ENCODE data around the gene CDKL5. TPM values are rescaled to one million over a fixed set of nuclear protein-coding genes. Genes with fewer than 3 reads are reported as not detected.

CDKL5 gene
- total RNA-seq, 1 experiment from 2014 or later: 4.2 TPM

GRCh38 chrX:18596096-18596495 lies 170.7 kb downstream of the CDKL5 start:
- no peaks in the 10 kb centered on the region for H4K20me1 ChIP-seq (ENCODE audit: insufficient read depth)
- no peaks in the 10 kb centered on the region for H3F3A ChIP-seq (ENCODE audit: insufficient read depth, low read depth)
- H3K4me3 ChIP-seq: no peak overlapping the region
- BruUV-seq (replicated peaks): no TSS peak
- intact Hi-C loops (cut with micrococcal nuclease; ENCODE audit: unreplicated experiment): no loop called here
- no peaks in the 10 kb centered on the region for H3K27me3 ChIP-seq (ENCODE audit: insufficient read depth, low read depth)
- H3K27ac ChIP-seq: no peak overlapping the region
- no peak for TF ChIP-seq CTCF (conservative IDR thresholded peaks at IDR 0.05)
- ChIA-PET POLR2A (ENCODE audit: unreplicated experiment) (no interaction called here), CTCF (no interaction called here)
- no peaks in the 10 kb centered on the region for H3K9me2 ChIP-seq (ENCODE audit: insufficient read depth)
- H3K4me2 ChIP-seq: no peak overlapping the region
- H3K36me3 ChIP-seq (ENCODE audit: low read depth): no peaks in the 10 kb centered on the region
- no peak overlapping the region for H2AFZ ChIP-seq
- no peak for DNase-seq
- no peaks in the 10 kb centered on the region for H3K4me1 ChIP-seq (replicated peaks; ENCODE audit: insufficient read depth)
- H3K9me3 ChIP-seq (ENCODE audit: insufficient read depth, low read depth): no peaks in the 10 kb centered on the region
- H3K79me2 ChIP-seq (ENCODE audit: low read depth): no peaks in the 10 kb centered on the region

GRCh38 chrX:18598413-18598812 lies 173.0 kb downstream of the CDKL5 start:
- Histone ChIP-seq H3F3A (ENCODE audit: insufficient read depth, low read depth) (no peaks in the 10 kb centered on the region), H4K20me1 (ENCODE audit: insufficient read depth) (no peaks in the 10 kb centered on the region), H3K4me2 (no peak overlapping the region), H3K79me2 (ENCODE audit: low read depth) (no peaks in the 10 kb centered on the region), H3K4me3 (no peak overlapping the region), H2AFZ (no peak overlapping the region), H3K27ac (no peak overlapping the region), H3K36me3 (ENCODE audit: low read depth) (no peaks in the 10 kb centered on the region), H3K4me1 (replicated peaks; ENCODE audit: insufficient read depth) (no peaks in the 10 kb centered on the region), H3K9me3 (ENCODE audit: insufficient read depth, low read depth) (no peaks in the 10 kb centered on the region), H3K27me3 (ENCODE audit: insufficient read depth, low read depth) (no peaks in the 10 kb centered on the region), H3K9me2 (ENCODE audit: insufficient read depth) (no peaks in the 10 kb centered on the region)
- ChIA-PET POLR2A (ENCODE audit: unreplicated experiment) (no interaction called here), CTCF (no interaction called here)
- DNase-seq: no peak
- no peak for TF ChIP-seq CTCF (conservative IDR thresholded peaks at IDR 0.05)
- TF ChIP-seq EZH2 (IDR thresholded peaks at IDR 0.05; ENCODE audit: low read depth): no peak
- no TSS peak for BruUV-seq (replicated peaks)
- intact Hi-C loops (cut with micrococcal nuclease; ENCODE audit: unreplicated experiment): no loop called here

- Histone ChIP-seq H3K36me3 (ENCODE audit: low read depth) (no peaks in the 10 kb centered on the region), H4K20me1 (ENCODE audit: insufficient read depth) (no peaks in the 10 kb centered on the region), H3K9me3 (ENCODE audit: insufficient read depth, low read depth) (no peaks in the 10 kb centered on the region), H3K27me3 (ENCODE audit: insufficient read depth, low read depth) (no peaks in the 10 kb centered on the region), H2AFZ (no peak overlapping the region), H3K4me2 (no peak overlapping the region), H3K27ac (no peak overlapping the region), H3K4me1 (replicated peaks; ENCODE audit: insufficient read depth) (no peaks in the 10 kb centered on the region), H3F3A (ENCODE audit: insufficient read depth, low read depth) (no peaks in the 10 kb centered on the region), H3K79me2 (ENCODE audit: low read depth) (no peaks in the 10 kb centered on the region), H3K4me3 (no peak overlapping the region), H3K9me2 (ENCODE audit: insufficient read depth) (no peaks in the 10 kb centered on the region)
- POLR2A ChIA-PET (ENCODE audit: unreplicated experiment): no interaction called here
- DNase-seq: no peak
- TF ChIP-seq EZH2 (IDR thresholded peaks at IDR 0.05; ENCODE audit: low read depth) (no peak), CTCF (conservative IDR thresholded peaks at IDR 0.05) (no peak)
- BruUV-seq (replicated peaks): no TSS peak
- intact Hi-C loops (cut with micrococcal nuclease; ENCODE audit: unreplicated experiment): no loop called here
- CTCF ChIA-PET: no interaction called here
Observed at GRCh38 chrX:18607966-18608365, 182.6 kb downstream of the CDKL5 start.

All from PC-9 (cell line).